ENCODE data around the gene ITGB5.
"Not testable (repeated sequence)": the region's sequence is repeated elsewhere in the genome, so short reads cannot be mapped to it uniquely, and the experiment has no call there.

Gene ITGB5

DNA sequence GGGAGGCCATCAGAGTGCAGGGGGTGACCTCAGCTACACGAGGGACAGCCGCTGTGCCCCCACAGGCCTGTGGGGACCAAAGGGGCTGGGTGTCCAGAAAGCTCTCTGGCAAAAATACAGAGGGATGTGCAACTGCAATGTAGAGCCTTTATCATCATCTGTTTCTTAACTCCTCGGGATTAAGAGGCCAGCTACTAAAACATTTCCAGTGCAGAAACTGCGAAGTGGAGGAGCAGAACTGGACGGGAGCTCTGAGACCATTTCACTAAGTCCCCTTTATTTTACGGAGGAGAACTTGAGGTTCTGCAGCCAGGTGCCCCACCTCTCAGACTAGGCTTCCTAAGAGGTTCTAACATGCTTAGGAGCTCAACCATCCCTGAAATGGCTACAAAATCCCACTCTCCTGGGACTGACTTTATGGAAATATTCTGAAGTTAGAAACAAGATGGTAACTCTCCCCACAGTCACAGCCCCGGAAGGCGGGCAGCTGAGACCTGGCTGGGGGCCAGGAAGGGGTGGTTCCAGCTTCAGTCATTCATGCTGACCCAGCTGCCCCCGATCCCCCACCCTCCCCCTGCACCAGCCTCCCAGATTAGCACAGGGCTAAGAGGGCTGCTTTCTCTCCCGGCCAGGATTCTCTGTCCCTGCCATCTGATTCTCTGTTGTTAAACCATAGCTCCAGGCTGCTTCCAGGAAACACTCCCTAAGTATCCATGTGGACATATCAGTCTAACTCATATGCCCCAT is 116.7 kb downstream of the ITGB5 start:
- DNase-seq (ENCODE audit: low read depth), result no peak

GRCh38 chr3:124769462-124769861 is 117.7 kb downstream of the ITGB5 start:
- no peak for DNase-seq (ENCODE audit: low read depth)

- no peak for DNase-seq (ENCODE audit: low read depth)
Measured at GRCh38 chr3:124768812-124769211, 118.4 kb downstream of the ITGB5 start.

DNA sequence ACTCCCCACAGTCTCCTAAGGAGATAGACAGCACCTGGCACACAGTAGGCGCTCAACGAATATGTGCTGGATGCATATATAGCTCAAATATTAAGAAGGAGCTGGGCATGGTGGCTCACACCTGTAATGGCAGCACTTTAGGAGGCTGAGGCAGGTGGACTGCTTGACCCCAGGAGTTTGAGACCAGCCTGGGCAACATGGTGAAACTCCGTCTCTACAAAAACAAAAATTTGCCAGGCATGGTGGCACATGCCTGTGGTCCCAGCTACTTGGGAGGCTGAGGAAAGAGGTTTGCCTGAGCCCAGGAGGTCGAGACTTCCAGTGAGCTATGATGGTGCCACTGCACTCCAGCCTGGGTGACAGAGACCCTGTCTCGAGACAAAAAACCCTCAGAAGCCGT is 119.5 kb downstream of the ITGB5 start:
- no peak for DNase-seq (ENCODE audit: low read depth)

DNA sequence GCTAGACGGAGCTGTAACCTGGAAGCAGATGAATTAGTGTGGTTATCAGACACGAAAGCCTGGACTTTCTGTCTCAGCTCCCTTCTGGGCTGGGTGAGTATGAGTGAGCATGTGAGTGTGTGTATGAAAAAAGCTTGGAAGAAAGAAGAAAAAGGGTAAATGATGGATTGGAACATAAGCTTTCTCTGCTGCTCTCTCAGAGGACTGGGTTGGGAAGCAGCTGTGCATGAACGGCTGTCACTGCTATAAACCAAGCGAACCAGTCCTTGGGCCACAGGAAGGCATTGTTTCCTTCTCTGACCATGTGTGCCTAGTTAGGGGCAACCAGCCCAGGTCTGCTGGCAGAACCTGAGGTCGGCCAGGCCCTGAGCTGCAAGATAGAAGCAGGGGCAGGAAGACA is 119.9 kb downstream of the ITGB5 start:
- no peak for DNase-seq (ENCODE audit: low read depth)

- DNase-seq (ENCODE audit: low read depth), result no peak
Measured at GRCh38 chr3:124766113-124767095, 120.8 kb downstream of the ITGB5 start.

- no peak for DNase-seq (ENCODE audit: low read depth)
Measured at GRCh38 chr3:124765197-124765840, 121.8 kb downstream of the ITGB5 start.

GRCh38 chr3:124764746-124765145 is 122.4 kb downstream of the ITGB5 start:
- no peak for DNase-seq (ENCODE audit: low read depth)

- no peak for DNase-seq (ENCODE audit: low read depth)
Measured at GRCh38 chr3:124763644-124764358, 123.4 kb downstream of the ITGB5 start.

DNA sequence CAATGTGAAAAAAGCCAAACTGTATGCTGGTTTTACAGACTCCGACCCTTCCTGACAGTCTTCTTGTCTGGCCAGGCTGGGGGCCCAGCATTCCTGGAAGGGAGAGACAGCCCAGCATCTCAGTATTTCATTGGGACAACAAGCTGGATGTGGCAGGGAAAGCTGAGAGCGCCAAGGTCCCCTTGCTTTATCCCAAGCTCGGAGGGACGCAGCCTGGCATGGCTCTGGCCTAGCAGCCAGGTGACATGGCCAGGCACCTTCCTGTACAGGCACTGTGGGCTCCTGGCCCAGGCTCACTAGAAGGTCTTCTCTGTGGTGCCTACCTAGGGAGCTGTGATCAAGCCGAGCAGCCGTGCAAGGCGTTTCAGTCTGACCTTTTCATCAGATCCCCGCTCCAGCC is 124.0 kb downstream of the ITGB5 start:
- DNase-seq (ENCODE audit: low read depth), result no peak

DNA sequence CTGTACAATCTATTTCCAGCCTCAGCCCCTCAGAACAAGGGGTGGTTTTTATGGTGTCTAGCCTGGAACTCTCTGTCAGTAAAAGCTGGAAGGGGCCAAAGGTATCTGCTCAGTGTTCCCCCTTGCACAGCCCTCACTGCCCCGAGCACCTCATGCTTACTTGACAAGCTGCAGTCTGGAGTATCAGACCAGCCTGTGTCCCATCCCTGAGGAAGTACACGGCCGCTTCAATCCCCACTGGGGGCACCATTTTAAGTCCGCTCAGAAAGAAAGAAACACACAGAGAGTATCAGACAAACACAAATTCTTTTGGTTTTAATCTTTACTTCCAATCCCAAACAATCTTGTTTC is 124.5 kb downstream of the ITGB5 start:
- no peak for DNase-seq (ENCODE audit: low read depth)

DNA sequence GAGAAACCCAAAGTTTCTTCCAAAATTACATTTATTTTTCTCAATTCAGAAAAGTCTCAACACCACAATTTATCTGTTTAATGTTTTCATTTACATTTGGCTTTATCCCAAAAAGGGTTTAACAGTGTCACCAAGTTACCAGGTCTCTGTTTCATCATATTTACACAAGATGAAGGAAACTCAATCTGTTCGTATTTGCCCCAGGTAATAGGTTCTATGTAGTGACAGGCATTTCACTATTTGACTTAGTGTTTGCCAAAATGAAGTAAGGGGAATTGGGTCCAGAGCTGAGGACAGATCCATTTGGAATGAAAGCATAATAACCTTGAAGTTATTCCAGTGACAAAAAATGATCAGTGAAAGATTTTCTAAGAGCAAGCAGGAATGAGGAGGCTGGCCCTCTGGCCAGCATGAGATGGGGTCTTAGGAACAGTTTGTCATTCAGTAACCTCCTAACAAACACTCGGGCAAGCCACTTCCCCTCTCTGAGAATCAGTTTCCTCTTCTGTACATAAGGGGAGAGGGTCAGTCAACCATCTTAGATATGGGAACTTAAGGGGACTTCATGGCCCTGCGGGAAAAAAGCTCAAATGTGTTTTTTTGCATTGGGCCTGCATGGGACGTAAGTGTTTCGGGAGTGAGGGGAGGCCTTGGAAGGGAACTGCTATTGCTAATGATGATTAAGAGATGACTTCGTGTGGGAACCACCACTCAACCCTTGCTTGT is 125.1 kb downstream of the ITGB5 start:
- no peak for DNase-seq (ENCODE audit: low read depth)

DNA sequence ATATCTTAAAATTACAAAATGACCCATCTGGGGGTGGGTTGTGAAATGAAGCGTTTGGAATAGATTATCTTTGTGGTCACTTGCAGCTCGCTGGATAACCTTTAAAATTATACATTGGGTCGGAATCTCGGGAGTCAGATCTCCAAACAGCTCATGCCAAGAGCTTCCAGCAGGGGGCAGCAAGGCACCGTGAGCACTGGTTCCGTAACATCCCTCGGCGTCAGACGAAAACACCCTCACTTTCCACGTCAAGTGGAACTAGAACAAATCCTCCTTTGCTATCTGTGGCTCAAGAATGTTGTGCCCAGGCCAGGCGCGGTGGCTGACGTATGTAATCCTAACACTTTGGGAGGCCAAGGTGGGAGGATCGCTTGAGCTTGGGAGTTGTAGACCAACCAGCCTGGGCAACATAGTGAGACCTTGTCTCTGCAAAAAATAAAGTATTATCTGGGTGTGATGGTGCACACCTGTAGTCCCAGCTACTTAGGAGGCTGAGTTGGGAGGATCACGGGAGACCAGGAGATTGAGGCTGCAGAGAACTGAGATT is 125.8 kb downstream of the ITGB5 start:
- DNase-seq (ENCODE audit: low read depth), result peak; percentile 62

DNA sequence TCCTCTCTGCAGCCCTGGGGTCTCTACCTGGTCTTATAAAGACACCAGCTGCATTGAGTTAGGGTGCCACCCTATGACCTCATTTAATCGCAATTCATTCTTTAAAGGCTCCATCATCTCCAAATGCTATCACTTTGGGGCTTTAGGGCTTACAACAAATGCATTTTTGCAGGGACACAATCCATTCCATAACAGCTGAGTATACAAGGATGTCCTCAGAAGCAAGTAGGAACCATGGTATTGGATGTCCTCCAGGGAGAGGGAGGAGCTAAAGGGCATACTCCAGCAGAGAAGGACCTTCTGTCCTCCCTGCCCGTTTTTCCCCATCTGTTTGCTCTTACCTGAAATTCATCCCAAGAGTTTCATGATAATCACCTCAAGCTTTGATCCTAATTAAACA is 126.6 kb downstream of the ITGB5 start:
- DNase-seq (ENCODE audit: low read depth), result peak; percentile 64

DNA sequence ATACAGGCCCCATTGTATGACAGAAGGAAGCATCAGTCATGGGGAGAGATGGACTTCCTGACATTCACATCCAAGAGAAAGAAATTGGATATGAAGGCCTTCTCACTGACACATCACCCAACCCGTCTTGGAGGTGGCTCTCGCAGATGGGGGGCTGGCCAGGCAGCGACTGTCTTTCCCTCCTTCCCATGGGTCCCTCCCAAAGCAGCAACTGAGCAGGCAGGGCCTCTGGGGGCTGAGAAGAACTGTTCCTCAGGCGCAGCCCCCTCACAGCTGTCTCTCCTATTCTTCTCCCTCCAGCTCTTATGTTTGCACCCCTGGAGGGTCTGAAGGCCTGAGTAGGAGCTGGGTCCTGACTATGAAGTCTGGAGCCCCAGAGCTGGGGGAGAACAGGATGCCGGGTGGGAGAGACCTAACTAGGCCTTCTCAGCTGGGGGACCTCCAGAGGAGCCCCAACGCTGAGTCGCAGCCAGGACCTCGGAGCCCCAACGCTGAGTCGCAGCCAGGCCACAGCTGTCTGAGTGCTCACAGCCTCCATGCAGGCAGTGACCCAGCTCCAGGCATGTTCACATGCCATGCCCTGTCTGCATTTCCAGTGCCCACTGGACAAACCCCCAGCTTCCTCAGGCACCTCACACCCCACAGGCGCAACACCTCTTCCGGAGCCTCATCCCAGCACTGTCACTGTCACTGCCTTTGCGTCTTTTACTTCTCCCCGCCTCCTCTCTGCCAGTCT is 127.3 kb downstream of the ITGB5 start:
- DNase-seq (ENCODE audit: low read depth), result no peak

- DNase-seq (ENCODE audit: low read depth), result no peak
Measured at GRCh38 chr3:124758851-124759635, 128.1 kb downstream of the ITGB5 start.

- DNase-seq (ENCODE audit: low read depth), result not testable (repeated sequence)
Measured at GRCh38 chr3:124757926-124758325, 129.2 kb downstream of the ITGB5 start.

DNA sequence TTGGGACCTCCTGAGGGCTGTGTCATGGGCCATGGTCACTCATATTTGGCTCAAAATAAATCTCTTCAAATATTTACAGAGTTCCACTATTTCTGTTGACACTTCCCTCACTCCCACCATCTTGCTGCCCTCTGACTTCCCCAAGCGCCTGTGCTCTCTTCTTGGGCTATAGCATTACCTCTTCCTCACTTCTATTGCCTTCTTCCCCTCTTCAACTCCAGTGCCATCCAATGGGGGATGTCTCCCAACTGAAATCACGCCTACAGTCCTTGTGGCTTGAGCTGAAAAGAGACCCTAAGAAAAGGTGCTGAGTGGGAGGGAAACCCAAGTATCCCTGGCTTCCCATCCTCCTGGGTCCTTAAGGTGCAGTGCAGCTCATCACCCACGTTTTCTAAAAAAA is 135.1 kb downstream of the ITGB5 start:
- no peak for DNase-seq (ENCODE audit: low read depth)

DNA sequence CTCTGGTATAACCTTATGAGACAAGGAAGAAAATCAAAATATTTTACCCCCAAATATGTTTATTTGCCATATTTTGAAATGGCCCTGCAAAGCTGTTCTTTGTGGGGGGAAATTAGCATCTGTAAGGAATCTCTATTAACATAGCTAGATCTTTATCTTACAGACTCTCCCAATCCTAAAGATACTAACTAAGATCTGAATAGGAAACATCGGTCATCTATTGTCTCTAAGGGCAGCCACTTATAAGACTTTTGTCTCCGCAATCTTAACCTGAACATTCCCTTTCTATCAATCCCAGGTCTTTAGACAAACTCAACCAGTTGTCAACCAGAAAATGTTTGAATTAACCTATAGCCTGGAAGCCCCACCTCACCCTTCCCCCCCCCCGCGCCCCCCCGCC is 135.7 kb downstream of the ITGB5 start:
- DNase-seq (ENCODE audit: low read depth), result no peak

DNA sequence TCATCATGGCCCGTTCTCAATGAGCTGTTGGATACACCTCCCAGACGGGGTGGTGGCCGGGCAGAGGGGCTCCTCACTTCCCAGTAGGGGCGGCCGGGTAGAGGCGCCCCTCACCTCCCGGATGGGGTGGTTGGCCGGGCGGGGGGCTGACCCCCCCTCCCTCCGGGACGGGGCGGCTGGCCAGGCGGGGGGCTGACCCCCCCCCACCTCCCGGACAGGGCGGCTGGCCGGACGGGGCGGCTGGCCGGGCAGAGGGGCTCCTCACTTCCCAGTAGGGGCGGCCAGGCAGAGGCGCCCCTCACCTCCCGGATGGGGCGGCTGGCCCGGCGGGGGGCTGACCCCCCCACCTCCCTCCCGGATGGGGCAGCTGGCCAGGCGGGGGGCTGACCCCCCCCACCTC is 137.3 kb downstream of the ITGB5 start:
- not testable (repeated sequence) for DNase-seq (ENCODE audit: low read depth)
